Heart left ventricle (tissue), 16 donors: ENCODE measurements around the gene SLC11A2. TPM values are rescaled to one million over a fixed set of nuclear protein-coding genes. Genes with fewer than 3 reads are reported as not detected.

Experiments
- ATAC-seq, 4 donors: fragments of 200-7000 bp; cut with Tn5 transposase; one replicate each; pipeline ENCODE4 v1.9.1; 2020 to 2022; ENCODE audit warnings: moderate library complexity in 4 of 4, mild to moderate bottlenecking in 3 of 4, moderate number of reproducible peaks in 1 of 4
- DNase-seq, 5 donors: peaks; one replicate each; pipeline ENCODE4 v3.0.0-alpha.2; 2020
- H3K27ac ChIP-seq, 12 donors: fragments of 200-600 bp; sonication (generic) in 4 of 12; one replicate each; pipeline versions ENCODE4 v1.5.0 to v1.8.0; 2016 to 2022; ENCODE audit warnings: mild to moderate bottlenecking in 2 of 12
- H3K27me3 ChIP-seq, 9 donors: fragments of 200-600 bp; sonication (generic) in 2 of 9; one replicate each; pipeline versions ENCODE4 v1.5.1 to v1.8.0; 2016 to 2022; ENCODE audit warnings: mild to moderate bottlenecking in 3 of 9
- H3K36me3 ChIP-seq, 9 donors: fragments of 200-600 bp; sonication (generic) in 2 of 9; one replicate each; pipeline versions ENCODE4 v1.5.0 to v1.8.0; 2018 to 2022; ENCODE audit warnings: mild to moderate bottlenecking in 2 of 9
- H3K4me1 ChIP-seq, 12 donors: fragments of 200-600 bp; sonication (generic) in 4 of 12; one replicate each; pipeline versions ENCODE4 v1.5.0 to v1.8.0; 2016 to 2022; ENCODE audit warnings: mild to moderate bottlenecking in 3 of 12
- H3K4me3 ChIP-seq, 12 donors: fragments of 200-600 bp; sonication (generic) in 4 of 12; one replicate each; pipeline versions ENCODE4 v1.5.0 to v1.8.0; 2017 to 2022; ENCODE audit warnings: mild to moderate bottlenecking in 9 of 12, moderate library complexity in 4 of 12
- H3K9me3 ChIP-seq, 12 donors: fragments of 200-600 bp; sonication (generic) in 4 of 12; one replicate each; pipeline versions ENCODE4 v1.5.0 to v1.8.0; 2016 to 2022; ENCODE audit warnings: mild to moderate bottlenecking in 1 of 12
- POLR2A ChIP-seq, 2 donors: fragments of 450-650 bp; IDR thresholded peaks; one replicate each; pipeline ENCODE4 v1.6.1; 2017; ENCODE audit warnings: antibody characterized with exemption in 2 of 2, mild to moderate bottlenecking in 2 of 2, moderate library complexity in 2 of 2
- WGBS, 4 donors: extraction: QIAGEN DNeasy Blood & Tissue Kit in 2 of 4; methylation state at CpG; one replicate each; pipeline versions ENCODE4 v1.1.5 to v1.1.7; 2013 to 2018; 5-methylcytosine and 5-hydroxymethylcytosine counted together
- intact Hi-C, 10 donors: fragments of 100-400 bp; cut with DNase I; formaldehyde crosslinking; loops; one replicate each; pipeline versions ENCODE4 v1.11.1 to v1.14.2; 2022
- polyA plus RNA-seq, 2 donors: library from polyadenylated mRNA; stranded (reverse); fragments of 200-250 nt; gene quantifications; one replicate each; pipeline ENCODE4 v1.2.3, GENCODE V29; 2013
- total RNA-seq, 9 donors: library from RNA; depleted of rRNA in 2 of 9; stranded (reverse); fragments of >200 nt in 2 of 9; fragmentation: NEBNext Ultra II Directional in 3 of 9; extraction: Animal tissue kit (Norgen Biotek cat#: 25700) in 3 of 9; gene quantifications; one replicate each; pipeline versions ENCODE4 v1.1.0 to v1.2.4, GENCODE V29; 2016 to 2023
- TF ChIP-seq, protein P1 (sequence below), 12 donors: fragments of 200-600 bp; sonication (generic) in 4 of 12; IDR thresholded peaks; one replicate each; pipeline versions ENCODE4 v1.5.0 to v1.8.0; 2018 to 2022; ENCODE audit warnings: antibody characterized with exemption in 12 of 12, mild to moderate bottlenecking in 5 of 12
- donor health status: ischemic (EF 13 %, LVEDD 7.1; RV severe dilation, severe dysfunction).
- donor health status: healthy with polysubstance abuse.
- donor health status: DM: no; HTN: yes; CAD: no.
- donor health status: DM: no; HTN: no; CAD: no.
- donor health status: ischemic (EF 25% LVEDD 6.9; RV normal size, moderate dysfunction).
- donor health status: ischemic (EF 25% LVEDD 5.7; RV mildly dilated, moderate dysfunction).
- donor health status: healthy.
- donor health status: DM: yes; HTN: yes; CAD: no.
- donor health status: ischemic (EF 35%, LVEDD 5.7; RV mildly dilated, moderate dysfunction).
- donor health status: nonischemic (EF 11% LVEDD 7.7; RV severe dilation, severe dysfunction).
- donor health status: DM: yes; HTN: yes; CAD: no.
- donor health status: PGD.
- donor health status: ischemic (EF 29% LVEDD 5.4; RV normal size, mild dysfunction).
- donor health status: nonischemic (EF 23%, LVEDD 6.1; RV moderate dilation, normal function).

The SLC11A2 gene
- total and polyA plus RNA-seq, 11 donors: 9.1 to 45.3 (median 21.2) TPM

DNA sequence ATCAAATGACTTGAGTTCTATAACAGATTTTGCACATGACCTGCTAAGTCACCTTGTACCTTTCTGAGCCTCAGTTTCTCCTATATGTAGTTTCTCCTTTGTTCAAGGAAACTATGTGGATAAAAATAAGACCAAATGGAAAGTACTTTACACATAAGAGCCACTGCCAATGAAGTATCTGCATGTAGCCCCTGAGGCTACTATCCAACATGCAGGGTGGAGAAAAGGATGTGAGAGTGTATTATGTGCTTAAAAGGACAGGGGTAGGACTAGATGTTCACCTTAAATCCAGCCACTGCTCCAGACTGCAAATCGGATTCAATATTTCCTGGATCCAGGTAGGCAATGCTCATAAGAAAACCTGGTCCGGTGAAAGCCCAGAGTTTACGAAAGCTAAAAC is 21.2 kb downstream of the SLC11A2 start:
- no peak for ATAC-seq
- no peak overlapping the region for H3K27ac ChIP-seq
- no peaks in the 10 kb centered on the region for H3K27me3 ChIP-seq
- intact Hi-C loops: no loop called here
- no peaks in the 10 kb centered on the region for H3K9me3 ChIP-seq
- no peak overlapping the region for H3K4me3 ChIP-seq
- 94 to 98% (median 96%) methylated on average over 3 of the region's 3 CpGs for WGBS, 4 donors
- peaks cover 0 to 18% (median 2%) of the 10 kb centered on the region in 12 donors for H3K4me1 ChIP-seq
- H3K36me3 ChIP-seq: peaks cover 0 to 84% (median 70%) of the 10 kb centered on the region in 9 donors
- TF ChIP-seq POLR2A (IDR thresholded peaks at IDR 0.05): no peak
- TF ChIP-seq, protein P1, sequence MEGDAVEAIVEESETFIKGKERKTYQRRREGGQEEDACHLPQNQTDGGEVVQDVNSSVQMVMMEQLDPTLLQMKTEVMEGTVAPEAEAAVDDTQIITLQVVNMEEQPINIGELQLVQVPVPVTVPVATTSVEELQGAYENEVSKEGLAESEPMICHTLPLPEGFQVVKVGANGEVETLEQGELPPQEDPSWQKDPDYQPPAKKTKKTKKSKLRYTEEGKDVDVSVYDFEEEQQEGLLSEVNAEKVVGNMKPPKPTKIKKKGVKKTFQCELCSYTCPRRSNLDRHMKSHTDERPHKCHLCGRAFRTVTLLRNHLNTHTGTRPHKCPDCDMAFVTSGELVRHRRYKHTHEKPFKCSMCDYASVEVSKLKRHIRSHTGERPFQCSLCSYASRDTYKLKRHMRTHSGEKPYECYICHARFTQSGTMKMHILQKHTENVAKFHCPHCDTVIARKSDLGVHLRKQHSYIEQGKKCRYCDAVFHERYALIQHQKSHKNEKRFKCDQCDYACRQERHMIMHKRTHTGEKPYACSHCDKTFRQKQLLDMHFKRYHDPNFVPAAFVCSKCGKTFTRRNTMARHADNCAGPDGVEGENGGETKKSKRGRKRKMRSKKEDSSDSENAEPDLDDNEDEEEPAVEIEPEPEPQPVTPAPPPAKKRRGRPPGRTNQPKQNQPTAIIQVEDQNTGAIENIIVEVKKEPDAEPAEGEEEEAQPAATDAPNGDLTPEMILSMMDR (IDR thresholded peaks at IDR 0.05): no peak
- DNase-seq: no peak

GRCh38 chr12:51004504-51004903 is 21.7 kb downstream of the SLC11A2 start:
- DNase-seq: no peak
- peaks cover 0 to 13% (median under 1%) of the 10 kb centered on the region in 12 donors for H3K4me1 ChIP-seq
- no peak overlapping the region for H3K4me3 ChIP-seq
- intact Hi-C loops: no loop called here
- H3K9me3 ChIP-seq: no peaks in the 10 kb centered on the region
- no peaks in the 10 kb centered on the region for H3K27me3 ChIP-seq
- peaks cover 0 to 89% (median 75%) of the 10 kb centered on the region in 9 donors for H3K36me3 ChIP-seq
- TF ChIP-seq POLR2A (IDR thresholded peaks at IDR 0.05): no peak
- TF ChIP-seq, protein P1 (IDR thresholded peaks at IDR 0.05): no peak
- 64 to 84% (median 75%) methylated on average over 6 of the region's 6 CpGs for WGBS, 4 donors
- H3K27ac ChIP-seq: no peak overlapping the region
- no peak for ATAC-seq

- Histone ChIP-seq H3K27me3 (no peaks in the 10 kb centered on the region), H3K9me3 (no peaks in the 10 kb centered on the region), H3K36me3 (peaks cover 0 to 97% (median 89%) of the 10 kb centered on the region in 9 donors), H3K27ac (no peak overlapping the region), H3K4me3 (no peak overlapping the region), H3K4me1 (no peaks in the 10 kb centered on the region)
- intact Hi-C loops: no loop called here
- ATAC-seq (no peak), DNase-seq (no peak)
- WGBS, 4 donors: 89 to 98% (median 95%) methylated on average over 1 of the region's 1 CpG
- TF ChIP-seq, protein P1 (IDR thresholded peaks at IDR 0.05): no peak
- TF ChIP-seq POLR2A (IDR thresholded peaks at IDR 0.05): no peak
Observed at GRCh38 chr12:51001799-51002198, 24.4 kb downstream of the SLC11A2 start.

- WGBS, 4 donors: 86 to 90% (median 90%) methylated on average over 7 of the region's 7 CpGs
- ATAC-seq: no peak
- intact Hi-C loops: no loop called here
- peak overlapping the region in 1 of 12 donors; percentile 70 for H3K27ac ChIP-seq
- no peaks in the 10 kb centered on the region for H3K4me1 ChIP-seq
- no peak overlapping the region for H3K4me3 ChIP-seq
- TF ChIP-seq, protein P1 (IDR thresholded peaks at IDR 0.05): no peak
- no peak for TF ChIP-seq POLR2A (IDR thresholded peaks at IDR 0.05)
- peaks cover 0 to 98% (median 91%) of the 10 kb centered on the region in 9 donors for H3K36me3 ChIP-seq
- H3K27me3 ChIP-seq: no peaks in the 10 kb centered on the region
- DNase-seq: no peak
- H3K9me3 ChIP-seq: no peaks in the 10 kb centered on the region
Observed at GRCh38 chr12:51000245-51000644, 25.9 kb downstream of the SLC11A2 start.
